ENCODE data around the gene TANC2. TPM values are rescaled to one million over a fixed set of nuclear protein-coding genes. Genes with fewer than 3 reads are reported as not detected.

Gene TANC2
- total and polyA plus RNA-seq, 2 donors (not counting 3 experiments of a cell fraction or from before 2014, with no cell fraction given), result 7.9 to 30.8 TPM

- ChIA-PET CTCF (interaction anchor here (1.0 kb wide), 1 partner anchor 8 kb away, joined by 3 read pairs; no protein-coding TSS in a partner anchor), POLR2A (no interaction called here)
- DNase-seq (ENCODE audit: low read depth, low spot score), result no peak
- dilution Hi-C loops (cut with MboI; ENCODE audit: extremely low pct_ligation_motif_present, low sequenced_read_pairs) (no loop called here), intact Hi-C loops (cut with micrococcal nuclease) (no loop called here)
- Histone ChIP-seq H3K36me3 (ENCODE audit: control insufficient read depth in 2 of 2, extremely low read depth in 1 of 2, insufficient read depth in 2 of 2, low read length in 2 of 2) (no peaks in the 10 kb centered on the region), H4K20me1 (replicated peaks; ENCODE audit: control insufficient read depth, extremely low read depth, insufficient read depth, low read length) (no peaks in the 10 kb centered on the region), H3K4me1 (ENCODE audit: control insufficient read depth, extremely low read depth, insufficient read depth, low read length) (peaks cover 6% of the 10 kb centered on the region), H3K9ac (replicated peaks; ENCODE audit: extremely low read depth, insufficient read depth, low read length) (no peak overlapping the region), H3K27ac (ENCODE audit: insufficient read depth, low read depth, low read length) (no peak overlapping the region), H3K4me2 (ENCODE audit: insufficient read depth, low read length) (no peak overlapping the region), H3K27me3 (ENCODE audit: control insufficient read depth in 2 of 2, insufficient read depth in 2 of 2, low read length in 2 of 2) (no peaks in the 10 kb centered on the region), H3K9me3 (replicated peaks; ENCODE audit: control insufficient read depth, insufficient read depth, low read length) (no peaks in the 10 kb centered on the region), H2AFZ (ENCODE audit: low read depth, low read length) (no peak overlapping the region), H3K79me2 (ENCODE audit: control insufficient read depth, insufficient read depth, low read length) (no peaks in the 10 kb centered on the region), H3K9me1 (replicated peaks; ENCODE audit: control insufficient read depth, extremely low read depth, insufficient read depth, low read length) (no peaks in the 10 kb centered on the region), H3K4me3 (replicated peaks in 1 of 3; ENCODE audit: insufficient read depth in 1 of 3, low read depth in 1 of 3, low read length in 3 of 3) (no peak overlapping the region)
- FAIRE-seq, result no peak
- TF ChIP-seq CTCF (IDR thresholded peaks at IDR 0.05; ENCODE audit: extremely low read depth in 1 of 2, insufficient read depth in 1 of 2, low read depth in 1 of 2, low read length in 2 of 2), result peak; percentile 24 to 35
- TF ChIP-seq EZH2 (IDR thresholded peaks at IDR 0.05; ENCODE audit: borderline replicate concordance, low read depth, low read length, severe bottlenecking), result no peak
- BruUV-seq (replicated peaks), result no TSS peak
These were observed 21.1 kb downstream of the TANC2 start for GRCh38 chr17:62987136-62987535.

GRCh38 chr17:62989501-62989900 lies 23.5 kb downstream of the TANC2 start:
- Histone ChIP-seq H3K9me1 (replicated peaks; ENCODE audit: control insufficient read depth, extremely low read depth, insufficient read depth, low read length) (no peaks in the 10 kb centered on the region), H3K27me3 (ENCODE audit: control insufficient read depth in 2 of 2, insufficient read depth in 2 of 2, low read length in 2 of 2) (no peaks in the 10 kb centered on the region), H3K79me2 (ENCODE audit: control insufficient read depth, insufficient read depth, low read length) (no peaks in the 10 kb centered on the region), H3K4me1 (ENCODE audit: control insufficient read depth, extremely low read depth, insufficient read depth, low read length) (peaks cover 4% of the 10 kb centered on the region), H3K4me2 (ENCODE audit: insufficient read depth, low read length) (no peak overlapping the region), H3K36me3 (ENCODE audit: control insufficient read depth in 2 of 2, extremely low read depth in 1 of 2, insufficient read depth in 2 of 2, low read length in 2 of 2) (no peaks in the 10 kb centered on the region), H3K4me3 (replicated peaks in 1 of 3; ENCODE audit: insufficient read depth in 1 of 3, low read depth in 1 of 3, low read length in 3 of 3) (no peak overlapping the region), H3K27ac (ENCODE audit: insufficient read depth, low read depth, low read length) (no peak overlapping the region), H2AFZ (ENCODE audit: low read depth, low read length) (no peak overlapping the region), H3K9me3 (replicated peaks; ENCODE audit: control insufficient read depth, insufficient read depth, low read length) (no peaks in the 10 kb centered on the region), H4K20me1 (replicated peaks; ENCODE audit: control insufficient read depth, extremely low read depth, insufficient read depth, low read length) (no peaks in the 10 kb centered on the region), H3K9ac (replicated peaks; ENCODE audit: extremely low read depth, insufficient read depth, low read length) (no peak overlapping the region)
- intact Hi-C loops (cut with micrococcal nuclease), result no loop called here
- CTCF ChIA-PET, result interaction anchor here (0.6 to 2.2 kb wide), 2 partner anchors 417 to 1522 kb away, joined by 3 to 7 read pairs; no protein-coding TSS in a partner anchor
- FAIRE-seq (no peak), DNase-seq (ENCODE audit: low read depth, low spot score) (no peak)
- no peak for TF ChIP-seq POLR2AphosphoS5 (IDR thresholded peaks at IDR 0.05; ENCODE audit: insufficient read depth, low read depth, low read length)
- no peak for TF ChIP-seq MAX (IDR thresholded peaks at IDR 0.05; ENCODE audit: insufficient read depth, insufficient read length)
- TF ChIP-seq MYC (IDR thresholded peaks at IDR 0.05; ENCODE audit: low read depth, low read length), result no peak
- TF ChIP-seq FOS (IDR thresholded peaks at IDR 0.05; ENCODE audit: borderline replicate concordance, insufficient read depth, low read length), result no peak
- TF ChIP-seq JUN (IDR thresholded peaks at IDR 0.05; ENCODE audit: borderline replicate concordance, insufficient read depth, insufficient read length, low read depth), result no peak
- no peak for TF ChIP-seq CTCF (IDR thresholded peaks at IDR 0.05; ENCODE audit: extremely low read depth in 1 of 2, insufficient read depth in 1 of 2, low read depth in 1 of 2, low read length in 2 of 2)
- TF ChIP-seq POLR2A (IDR thresholded peaks at IDR 0.05; ENCODE audit: low read depth, low read length), result no peak
- TF ChIP-seq EZH2 (IDR thresholded peaks at IDR 0.05; ENCODE audit: borderline replicate concordance, low read depth, low read length, severe bottlenecking), result no peak
- no peak for TF ChIP-seq GATA2 (IDR thresholded peaks at IDR 0.05; ENCODE audit: insufficient read depth, insufficient read length, low read depth, low read length)
- dilution Hi-C loops (cut with MboI; ENCODE audit: extremely low pct_ligation_motif_present, low sequenced_read_pairs), result no loop called here
- BruUV-seq (replicated peaks), result no TSS peak
- POLR2A ChIA-PET, result no interaction called here
